Liver (tissue), 9 donors: ENCODE measurements around the gene TRIM38. TPM values are rescaled to one million over a fixed set of nuclear protein-coding genes. Genes with fewer than 3 reads are reported as not detected.

Experiments
- DNase-seq: peaks from one replicate; pipeline ENCODE4 v3.0.0-alpha.2; 2017; ENCODE audit warnings: low spot score
- H3K27ac ChIP-seq, 2 donors: one replicate each; pipeline ENCODE4 v1.7.0; 2013; ENCODE audit warnings: inconsistent platforms in 2 of 2, low read length in 2 of 2, control low read depth in 1 of 2, low read depth in 1 of 2, mild to moderate bottlenecking in 1 of 2
- H3K27me3 ChIP-seq, 4 donors: one replicate each; pipeline versions ENCODE4 v1.6.1 to v1.7.0; 2013; ENCODE audit warnings: low read length in 3 of 4, inconsistent platforms in 1 of 4, mild to moderate bottlenecking in 1 of 4, moderate library complexity in 1 of 4; ENCODE audit not compliant: control insufficient read depth in 4 of 4, insufficient read depth in 4 of 4
- H3K36me3 ChIP-seq, 4 donors: one replicate each; pipeline versions ENCODE4 v1.6.1 to v1.7.0; 2013; ENCODE audit warnings: low read length in 3 of 4, mild to moderate bottlenecking in 3 of 4, low read depth in 1 of 4, moderate library complexity in 1 of 4; ENCODE audit not compliant: control insufficient read depth in 4 of 4, insufficient read depth in 3 of 4
- H3K4me1 ChIP-seq, 4 donors: one replicate each; pipeline versions ENCODE4 v1.6.1 to v1.7.0; 2013; ENCODE audit warnings: low read length in 3 of 4, mild to moderate bottlenecking in 3 of 4, moderate library complexity in 1 of 4; ENCODE audit not compliant: control insufficient read depth in 4 of 4, insufficient read depth in 4 of 4
- H3K4me3 ChIP-seq, 3 donors: one replicate each; pipeline versions ENCODE4 v1.6.1 to v1.7.0; 2013; ENCODE audit warnings: low read length in 3 of 3, control low read depth in 1 of 3, low read depth in 1 of 3, mild to moderate bottlenecking in 1 of 3
- H3K9ac ChIP-seq, 2 donors: one replicate each; pipeline ENCODE4 v1.7.0; 2013; ENCODE audit warnings: low read length in 2 of 2, mild to moderate bottlenecking in 2 of 2, moderate library complexity in 2 of 2, control low read depth in 1 of 2, low read depth in 1 of 2
- H3K9me3 ChIP-seq, 4 donors: one replicate each; pipeline versions ENCODE4 v1.6.1 to v1.7.0; 2013; ENCODE audit warnings: low read length in 3 of 4; ENCODE audit not compliant: control insufficient read depth in 4 of 4
- ATF3 ChIP-seq: IDR thresholded peaks from 2 replicates; pipeline ENCODE4 v1.6.1; 2016; ENCODE audit warnings: antibody characterized with exemption
- CTCF ChIP-seq: fragments of 150-350 bp; IDR thresholded peaks from 2 replicates; pipeline ENCODE4 v1.5.1; 2017; ENCODE audit warnings: improper control_type of control experiment, low read depth, low read length; ENCODE audit not compliant: missing input control
- EGR1 ChIP-seq, 2 donors: IDR thresholded peaks; 2 replicates each; pipeline ENCODE4 v1.6.1; 2016 to 2018; ENCODE audit warnings: antibody characterized with exemption in 2 of 2, low read depth in 2 of 2
- FOXA1 ChIP-seq: IDR thresholded peaks from 2 replicates; pipeline ENCODE4 v1.6.1; 2016; ENCODE audit warnings: antibody characterized with exemption
- FOXA2 ChIP-seq: IDR thresholded peaks from 2 replicates; pipeline ENCODE4 v1.6.1; 2016; ENCODE audit warnings: antibody characterized with exemption
- GABPA ChIP-seq, 2 donors: IDR thresholded peaks in 1 of 2; conservative IDR thresholded peaks in 1 of 2; 2 replicates each; pipeline ENCODE4 v1.6.1; 2016; ENCODE audit warnings: antibody characterized with exemption in 2 of 2, mild to moderate bottlenecking in 1 of 2, moderate library complexity in 1 of 2
- HNF4A ChIP-seq, 2 donors: conservative IDR thresholded peaks; 2 replicates each; pipeline ENCODE4 v1.6.1; 2016; ENCODE audit warnings: antibody characterized with exemption in 2 of 2, mild to moderate bottlenecking in 2 of 2
- HNF4G ChIP-seq: IDR thresholded peaks from 2 replicates; pipeline ENCODE4 v1.6.1; 2016; ENCODE audit warnings: antibody characterized with exemption
- JUND ChIP-seq, 2 donors: IDR thresholded peaks; 2 replicates each; pipeline ENCODE4 v1.6.1; 2016; ENCODE audit warnings: antibody characterized with exemption in 2 of 2
- MAX ChIP-seq: IDR thresholded peaks from 2 replicates; pipeline ENCODE4 v1.6.1; 2016; ENCODE audit warnings: antibody characterized with exemption
- NR2F2 ChIP-seq: IDR thresholded peaks from 2 replicates; pipeline ENCODE4 v1.6.1; 2016; ENCODE audit warnings: antibody characterized with exemption
- RAD21 ChIP-seq, 2 donors: IDR thresholded peaks; 2 replicates each; pipeline ENCODE4 v1.6.1; 2016; ENCODE audit warnings: antibody characterized with exemption in 2 of 2, mild to moderate bottlenecking in 2 of 2
- REST ChIP-seq: IDR thresholded peaks from 2 replicates; pipeline ENCODE4 v1.6.1; 2016; ENCODE audit warnings: antibody characterized with exemption, mild to moderate bottlenecking
- RXRA ChIP-seq, 2 donors: IDR thresholded peaks; 2 replicates each; pipeline ENCODE4 v1.6.1; 2017 to 2018; ENCODE audit warnings: antibody characterized with exemption in 2 of 2, mild to moderate bottlenecking in 1 of 2
- SP1 ChIP-seq: IDR thresholded peaks from 2 replicates; pipeline ENCODE4 v1.6.1; 2018; ENCODE audit warnings: antibody characterized with exemption, mild to moderate bottlenecking
- TAF1 ChIP-seq: conservative IDR thresholded peaks from 2 replicates; pipeline ENCODE4 v1.6.1; 2016; ENCODE audit warnings: antibody characterized with exemption, mild to moderate bottlenecking
- YY1 ChIP-seq: IDR thresholded peaks from 2 replicates; pipeline ENCODE4 v1.6.1; 2016; ENCODE audit warnings: antibody characterized with exemption, mild to moderate bottlenecking
- WGBS: extraction: QIAGEN DNeasy Blood & Tissue Kit; methylation state at CpG from one replicate; pipeline ENCODE4 v1.1.7; 2013; 5-methylcytosine and 5-hydroxymethylcytosine counted together
- polyA plus RNA-seq, 2 donors: library from polyadenylated mRNA; stranded (reverse) in 1 of 2; unstranded in 1 of 2; fragments of 200-250 nt in 1 of 2; fragments of >200 nt in 1 of 2; fragmentation: Nextera tagmentation in 1 of 2; extraction: Ambion mirVana in 1 of 2; gene quantifications; one replicate each; pipeline versions ENCODE4 v1.2.1 to v1.2.3, GENCODE V29; 2013 to 2015
- total RNA-seq, 2 donors: library from RNA; depleted of rRNA; stranded (reverse); fragments of >200 nt; gene quantifications; one replicate each; pipeline ENCODE4 v1.2.3, GENCODE V29; 2014
- donor health status: healthy.
- donor health status: healthy.
- donor health status: healthy.
- donor health status: healthy.
- donor health status: healthy.

TRIM38 gene
- total and polyA plus RNA-seq, 4 donors: 1.5 to 3.9 (median 2.9) TPM

GRCh38 chr6:26012061-26012460 is 49.5 kb downstream of the TRIM38 start:
- H3K36me3 ChIP-seq: no peaks in the 10 kb centered on the region
- no peaks in the 10 kb centered on the region for H3K9me3 ChIP-seq
- WGBS: 90% methylated on average over 2 of the region's 2 CpGs

More at GRCh38 chr6:26012061-26012460, 49.5 kb downstream of the TRIM38 start:
- Histone ChIP-seq H3K4me3 (no peak overlapping the region), H3K27me3 (no peaks in the 10 kb centered on the region), H3K4me1 (peaks cover 0 to 6% (median 1%) of the 10 kb centered on the region in 4 donors), H3K27ac (no peak overlapping the region), H3K9ac (no peak overlapping the region)
- no peak for TF ChIP-seq RAD21 (IDR thresholded peaks at IDR 0.05)
- TF ChIP-seq EGR1 (IDR thresholded peaks at IDR 0.05; ENCODE audit: low read depth in 2 of 2): no peak
- TF ChIP-seq HNF4G: no peak
- no peak for TF ChIP-seq NR2F2
- TF ChIP-seq RXRA (IDR thresholded peaks at IDR 0.05): no peak
- no peak for TF ChIP-seq GABPA (IDR thresholded peaks at IDR 0.05 in 1 of 2, conservative IDR thresholded peaks at IDR 0.05 in 1 of 2)
- no peak for TF ChIP-seq HNF4A (conservative IDR thresholded peaks at IDR 0.05)
- no peak for TF ChIP-seq FOXA1
- no peak for TF ChIP-seq MAX
- TF ChIP-seq REST: no peak
- TF ChIP-seq JUND (IDR thresholded peaks at IDR 0.05): no peak
- TF ChIP-seq ATF3: no peak
- no peak for TF ChIP-seq CTCF
- TF ChIP-seq SP1: no peak
- no peak for TF ChIP-seq TAF1
- no peak for TF ChIP-seq FOXA2
- no peak for TF ChIP-seq YY1
- DNase-seq: no peak
